ENCODE data around the gene RAB31.

The RAB31 gene

GRCh38 chr18:9738266-9738969, 30.3 kb downstream of the RAB31 start:
- no peak for DNase-seq (ENCODE audit: low read depth)

- no peak for DNase-seq (ENCODE audit: low read depth)
Measured at GRCh38 chr18:9739516-9739915, 31.4 kb downstream of the RAB31 start.

DNA sequence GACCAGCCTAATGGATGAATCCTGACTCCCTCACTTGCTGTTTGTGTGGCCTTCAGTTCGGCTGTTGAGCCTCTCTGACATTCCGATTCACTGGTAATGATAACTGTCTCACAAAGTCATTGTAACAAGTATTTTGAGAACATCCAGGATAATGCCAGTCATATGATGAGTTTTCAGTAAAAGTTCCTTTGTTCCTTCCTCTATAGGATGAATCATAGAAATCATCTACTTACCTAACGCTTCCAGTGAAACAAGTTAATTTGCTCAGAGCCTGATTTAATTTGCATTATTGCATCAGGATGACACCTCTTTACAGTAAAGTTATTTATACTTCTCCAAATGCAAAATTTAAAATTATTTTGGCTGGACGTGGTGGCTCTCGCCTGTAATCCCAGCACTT, 32.0 kb downstream of the RAB31 start:
- no peak for DNase-seq (ENCODE audit: low read depth)

DNA sequence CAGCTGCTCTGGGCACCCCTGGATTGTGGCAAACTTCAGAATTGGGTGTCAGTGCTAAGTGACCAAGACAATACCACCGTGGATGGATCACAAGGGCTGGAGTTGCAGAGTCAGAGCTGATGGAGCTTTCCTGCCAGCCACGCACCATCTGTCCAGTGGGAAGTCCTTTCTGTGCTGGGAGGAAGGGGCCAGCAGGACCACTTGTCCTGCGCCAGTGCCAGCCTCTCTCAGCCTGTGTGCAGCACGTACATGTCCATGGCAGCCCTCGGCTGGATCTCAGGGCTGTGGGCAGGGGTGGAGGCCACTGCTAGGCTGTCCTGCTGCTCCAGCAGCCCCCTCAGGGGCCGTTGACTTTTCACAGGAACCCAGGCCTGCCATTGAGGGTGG, 33.3 kb downstream of the RAB31 start:
- no peak for DNase-seq (ENCODE audit: low read depth)

DNA sequence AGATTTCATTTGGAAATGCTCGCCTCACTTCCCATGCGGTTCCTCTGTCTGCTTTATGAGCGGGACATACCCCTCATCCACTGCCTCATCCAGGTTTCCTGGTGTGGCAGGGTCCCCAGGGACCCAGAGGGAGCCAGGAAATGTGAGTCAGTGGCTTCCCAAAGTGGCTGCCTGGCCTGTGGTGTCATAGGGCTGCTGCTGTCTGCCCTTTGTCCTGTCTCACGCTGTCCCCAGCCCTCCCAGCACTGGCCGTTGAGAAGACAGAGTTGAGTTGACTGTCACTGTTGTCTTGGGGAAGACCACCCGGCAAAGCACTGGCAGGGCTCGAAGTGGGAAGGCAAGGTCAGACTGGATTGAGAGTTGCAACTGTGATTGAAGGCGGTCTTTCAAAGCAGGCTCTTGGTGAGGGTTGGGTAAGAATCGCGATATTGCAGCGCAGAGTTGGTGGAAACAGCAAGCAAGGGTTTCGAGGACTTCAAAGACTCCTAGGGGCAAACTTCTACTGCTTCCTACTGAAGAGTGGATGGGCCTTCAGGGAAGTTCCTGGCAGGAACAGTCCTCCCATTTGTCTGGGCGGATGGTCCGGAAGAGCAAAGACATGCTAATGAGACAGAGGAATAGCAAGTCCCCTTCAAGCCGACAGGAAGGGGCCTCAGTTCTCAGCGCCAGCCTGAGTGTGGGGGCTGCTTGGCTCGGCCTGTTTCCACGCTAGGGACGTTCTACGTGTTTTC, 33.9 kb downstream of the RAB31 start:
- no peak for DNase-seq (ENCODE audit: low read depth)

- no peak for DNase-seq (ENCODE audit: low read depth)
Measured at GRCh38 chr18:9742524-9743131, 34.5 kb downstream of the RAB31 start.

DNA sequence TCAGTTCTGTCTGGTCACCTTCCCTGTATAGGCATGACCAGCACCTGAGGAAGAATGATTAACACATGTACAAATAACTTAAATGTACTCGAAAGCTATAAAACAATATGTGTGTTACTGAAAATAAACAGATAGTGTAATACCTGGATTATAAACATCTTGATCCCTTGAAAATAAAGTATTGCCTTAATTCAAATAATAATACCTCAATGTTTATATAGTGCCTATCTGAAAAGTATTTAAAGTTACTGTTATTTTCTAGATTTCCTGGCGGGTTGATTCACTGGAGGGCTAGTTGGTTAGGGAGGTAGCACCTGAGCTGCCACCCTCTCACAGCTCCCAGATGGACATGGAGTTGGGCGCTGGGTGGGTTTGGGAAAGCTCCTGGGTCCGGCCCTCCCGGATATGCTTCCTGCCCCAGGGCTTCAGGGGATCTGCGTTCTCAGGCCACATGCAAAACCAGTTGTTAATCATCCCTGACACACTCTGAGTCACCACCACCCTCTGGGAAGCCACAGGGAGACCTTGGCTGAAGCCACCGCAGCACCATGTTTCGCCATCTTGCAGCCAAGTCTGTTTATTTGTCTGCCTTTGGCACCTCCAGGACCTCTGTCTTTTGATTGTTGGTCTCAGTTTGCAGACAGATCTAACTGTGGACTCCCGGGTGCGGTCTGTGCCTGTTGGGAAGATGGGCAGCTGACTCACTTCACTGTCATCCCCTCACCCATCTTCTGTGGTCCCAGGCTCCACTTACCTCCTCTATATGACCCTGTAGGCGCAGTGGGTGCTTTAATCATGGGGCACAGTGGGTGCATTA, 35.3 kb downstream of the RAB31 start:
- no peak for DNase-seq (ENCODE audit: low read depth)

- DNase-seq (ENCODE audit: low read depth): no peak
Measured at GRCh38 chr18:9746958-9747357, 38.9 kb downstream of the RAB31 start.

- no peak for DNase-seq (ENCODE audit: low read depth)
Measured at GRCh38 chr18:9749611-9750010, 41.5 kb downstream of the RAB31 start.

GRCh38 chr18:9750112-9750511, 42.0 kb downstream of the RAB31 start:
- DNase-seq (ENCODE audit: low read depth): no peak

DNA sequence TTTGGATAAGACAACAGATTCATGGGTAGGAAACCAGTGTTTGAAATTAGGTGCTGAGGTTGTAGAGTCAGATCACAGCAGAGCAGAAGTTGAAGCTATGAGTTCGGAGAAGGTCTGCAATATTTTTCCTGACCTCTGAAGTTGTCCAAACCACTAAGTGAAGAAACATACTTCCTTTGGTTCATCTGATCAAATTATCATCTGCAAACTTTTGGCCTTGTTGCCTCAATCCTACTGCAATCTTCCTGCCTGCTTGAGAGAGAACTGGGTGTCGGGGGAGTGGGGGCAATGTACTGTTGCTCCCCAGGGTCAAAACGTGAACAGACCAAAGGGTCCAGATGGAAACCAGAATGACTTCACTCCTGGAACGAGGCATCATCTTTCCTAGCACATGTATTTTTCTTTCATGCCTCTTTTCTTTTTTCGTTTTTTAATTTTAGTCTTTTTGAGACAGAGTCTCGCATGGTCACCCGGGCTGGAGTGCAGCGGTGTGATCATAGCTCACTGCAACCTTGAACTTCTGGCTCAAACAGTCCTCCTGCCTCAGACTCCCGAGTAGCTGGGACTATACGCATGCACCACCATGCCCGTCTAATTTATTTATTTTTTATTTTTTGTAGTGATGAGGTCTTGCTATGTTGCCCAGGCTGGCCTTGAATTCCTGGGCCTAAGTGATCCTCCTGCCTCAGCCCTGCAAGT, 42.7 kb downstream of the RAB31 start:
- no peak for DNase-seq (ENCODE audit: low read depth)

DNA sequence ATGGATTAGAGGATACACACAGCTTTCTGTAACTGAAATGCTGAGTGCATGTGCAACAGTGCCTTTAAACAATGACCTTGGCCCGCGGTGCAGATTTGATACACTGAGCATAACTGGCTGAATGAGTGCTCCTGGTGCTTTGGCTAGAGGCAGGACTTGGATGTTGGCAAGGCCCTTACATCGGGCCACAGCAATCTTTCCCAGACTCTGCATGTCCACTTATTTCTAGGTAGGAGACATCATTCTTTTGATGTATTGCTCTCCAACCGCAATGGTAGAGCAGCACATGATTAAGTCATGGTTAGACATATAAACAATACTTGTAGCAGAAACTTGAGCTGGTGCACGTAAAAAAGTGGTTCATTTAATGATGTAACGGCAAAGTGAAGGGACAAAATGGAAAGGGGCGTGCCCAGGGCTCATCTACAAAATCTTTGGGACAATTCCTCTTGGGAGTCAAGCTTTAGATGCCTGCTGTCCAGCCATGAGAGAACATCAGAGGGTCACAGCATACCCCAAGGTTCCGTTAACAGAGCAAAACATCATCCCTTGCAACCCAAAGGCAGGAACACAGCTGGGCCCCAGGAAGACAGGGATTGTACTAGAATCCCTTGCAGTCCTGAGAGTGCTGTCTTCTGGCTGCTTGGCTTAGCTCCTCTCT, 43.4 kb downstream of the RAB31 start:
- DNase-seq (ENCODE audit: low read depth): no peak

GRCh38 chr18:9753846-9754245, 45.7 kb downstream of the RAB31 start:
- no peak for DNase-seq (ENCODE audit: low read depth)

GRCh38 chr18:9755110-9755509, 47.0 kb downstream of the RAB31 start:
- DNase-seq (ENCODE audit: low read depth): no peak

DNA sequence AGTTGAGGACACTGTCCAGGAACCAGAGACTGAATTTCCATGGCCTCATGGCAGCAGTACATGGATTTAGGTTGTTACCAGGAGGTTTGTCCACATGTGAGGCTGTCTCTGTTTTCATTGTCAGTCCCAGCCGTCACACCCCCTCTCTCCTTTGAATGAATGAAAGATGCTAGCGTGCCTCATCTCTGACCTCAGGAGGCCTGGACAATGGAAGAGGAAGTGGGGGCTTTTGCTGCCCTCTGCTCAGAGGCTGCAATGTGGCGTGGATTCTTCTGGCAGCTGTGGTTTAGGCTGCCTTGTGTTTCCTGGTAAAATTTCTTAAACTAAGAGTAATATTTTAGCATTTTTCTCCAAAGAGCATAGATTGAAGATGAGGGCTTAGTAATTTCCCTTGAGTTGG, 47.5 kb downstream of the RAB31 start:
- no peak for DNase-seq (ENCODE audit: low read depth)

- no peak for DNase-seq (ENCODE audit: low read depth)
Measured at GRCh38 chr18:9756271-9756932, 48.3 kb downstream of the RAB31 start.

DNA sequence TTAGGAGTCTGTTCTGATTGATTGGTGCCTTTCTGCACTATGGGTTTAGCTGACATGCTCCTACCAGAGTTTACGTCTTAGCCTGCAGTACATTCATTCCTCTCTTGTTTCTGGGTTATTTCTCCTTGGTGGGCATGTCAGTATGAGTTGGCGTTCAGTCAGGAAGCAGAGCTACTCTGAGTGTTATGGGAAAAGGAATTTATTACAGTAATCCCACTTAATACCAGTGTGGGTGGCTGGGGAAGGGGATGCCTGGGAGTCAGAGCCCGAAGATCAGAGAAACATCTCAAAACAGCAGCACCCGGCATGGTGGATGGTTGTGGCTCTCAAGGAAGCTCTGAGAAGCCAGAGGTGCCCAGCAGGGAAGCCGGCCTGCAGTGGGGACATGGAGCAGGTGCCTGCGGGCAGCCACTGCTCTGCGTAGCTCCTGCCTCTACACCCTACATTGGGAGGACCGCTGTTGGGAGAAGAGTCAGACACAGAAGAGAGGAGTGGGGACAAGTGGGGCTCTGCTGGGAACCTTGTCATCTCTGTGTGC, 48.9 kb downstream of the RAB31 start:
- no peak for DNase-seq (ENCODE audit: low read depth)

DNA sequence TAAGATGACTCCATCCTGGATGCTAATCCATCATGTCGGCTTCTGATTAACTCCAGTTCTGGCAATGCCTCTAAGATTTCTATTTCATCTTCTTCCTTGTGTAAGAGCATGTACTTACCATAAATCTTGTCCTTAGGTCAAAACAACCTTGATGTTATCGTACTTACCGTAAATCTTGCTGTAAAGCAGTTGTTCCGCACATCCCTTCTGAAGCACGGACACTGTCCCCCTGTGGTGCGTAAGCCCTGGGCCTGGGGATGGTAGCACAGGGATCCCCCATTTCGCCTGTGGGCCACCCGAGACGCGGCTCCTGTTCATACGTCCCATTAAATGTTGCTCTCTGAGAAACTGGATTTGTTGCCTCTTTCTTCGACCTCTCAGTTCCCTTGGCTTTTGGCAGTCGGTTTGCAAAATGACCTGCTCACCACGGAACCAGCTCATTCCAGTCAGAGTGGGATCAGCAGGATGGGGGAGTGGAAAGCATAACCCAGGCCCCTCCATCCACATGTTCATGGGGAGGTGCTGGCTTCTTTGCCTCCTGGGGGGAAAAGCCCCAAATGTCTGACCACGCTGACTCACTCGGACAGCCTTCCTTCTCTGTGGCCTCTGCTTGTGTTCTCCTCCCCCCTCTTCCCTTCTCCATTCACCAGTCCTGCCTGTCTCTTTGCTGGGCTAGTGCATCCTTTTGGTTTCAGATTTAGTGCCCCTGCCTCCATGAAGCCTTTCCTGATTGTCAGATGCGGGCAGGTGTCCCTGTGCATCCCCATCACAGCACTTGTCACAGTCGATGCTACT, 49.9 kb downstream of the RAB31 start:
- DNase-seq (ENCODE audit: low read depth): no peak

DNA sequence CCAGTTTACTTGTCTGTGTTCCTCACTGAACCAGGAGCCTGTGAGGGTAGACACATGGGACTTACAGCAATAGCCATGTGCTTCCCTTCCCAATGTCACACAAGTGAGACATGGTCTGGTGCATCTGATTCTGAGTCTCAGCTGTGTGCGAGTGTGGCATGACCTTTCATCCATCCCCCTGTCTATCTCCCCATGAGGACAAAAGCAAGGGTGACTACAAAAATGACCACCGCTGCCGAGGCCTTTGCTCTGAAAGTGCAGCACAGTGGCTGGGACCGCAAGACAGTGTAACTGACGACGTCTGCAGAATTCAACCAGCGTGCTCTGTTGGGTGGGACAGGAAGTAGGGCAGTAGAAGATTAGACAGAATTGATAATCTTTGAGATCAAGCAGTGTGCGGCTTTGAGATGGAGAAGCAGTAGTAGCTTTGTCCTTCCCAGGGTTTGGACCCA, 50.5 kb downstream of the RAB31 start:
- DNase-seq (ENCODE audit: low read depth): no peak

- DNase-seq (ENCODE audit: low read depth): no peak
Measured at GRCh38 chr18:9760641-9761040, 52.5 kb downstream of the RAB31 start.

Data from T-helper 22 cell (primary cell).